Mammary epithelial cell (primary cell): Measurements from ENCODE around the gene TSFM.

ENCODE experiments used
- EZH2 ChIP-seq: IDR thresholded peaks from 2 replicates; pipeline ENCODE4 v1.6.1; 2012; ENCODE audit warnings: low read length, inconsistent platforms, borderline replicate concordance
- TF ChIP-seq, protein P1 (sequence below), 2 donors: IDR thresholded peaks in 1 of 2; conservative IDR thresholded peaks in 1 of 2; 2 replicates each; pipeline ENCODE4 v1.5.1; 2011 to 2012; ENCODE audit warnings: inconsistent platforms in 2 of 2, low read length in 2 of 2, mild to moderate bottlenecking in 2 of 2, control low read depth in 1 of 2, low read depth in 1 of 2; ENCODE audit not compliant: insufficient read depth in 1 of 2; ENCODE audit errors: extremely low read depth in 1 of 2

DNA sequence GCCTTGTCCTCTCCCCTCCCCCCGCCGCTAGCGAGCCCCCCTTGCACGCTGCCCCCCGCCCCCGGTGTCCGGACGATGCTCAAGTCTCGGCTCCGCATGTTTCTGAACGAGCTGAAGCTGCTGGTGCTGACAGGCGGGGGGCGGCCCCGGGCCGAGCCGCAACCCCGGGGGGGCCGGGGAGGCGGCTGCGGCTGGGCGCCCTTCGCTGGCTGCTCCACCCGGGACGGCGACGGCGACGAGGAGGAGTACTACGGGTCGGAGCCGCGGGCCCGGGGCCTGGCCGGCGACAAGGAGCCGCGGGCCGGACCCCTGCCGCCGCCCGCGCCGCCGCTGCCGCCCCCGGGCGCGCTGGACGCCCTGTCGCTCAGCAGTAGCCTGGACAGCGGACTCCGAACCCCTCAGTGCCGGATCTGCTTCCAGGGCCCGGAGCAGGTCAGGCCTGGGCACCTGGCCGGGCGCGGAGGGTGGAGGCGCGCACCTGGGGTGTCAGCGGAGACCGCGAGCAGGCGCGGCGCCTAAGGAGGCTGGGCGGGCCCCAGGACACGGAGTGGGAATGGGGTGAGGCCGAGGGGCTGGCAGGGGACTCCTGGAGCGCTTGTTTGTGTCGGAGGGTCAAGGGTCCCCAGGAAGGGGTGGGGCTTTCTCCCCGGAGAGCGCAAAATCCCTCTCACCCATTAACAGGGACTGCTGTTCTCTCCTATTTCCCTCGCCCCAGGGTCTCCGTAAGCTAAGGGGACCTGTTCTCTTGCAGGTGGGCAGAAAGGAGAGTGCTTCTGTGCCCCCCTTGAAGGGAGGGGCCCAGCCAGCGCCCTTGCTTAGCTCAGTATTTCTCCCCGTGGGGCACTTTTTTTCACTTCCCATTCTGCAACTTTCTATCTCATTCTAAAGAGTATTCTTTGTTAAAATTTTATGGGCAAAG lies 26.9 kb upstream of the TSFM start:
- TF ChIP-seq, protein P1, sequence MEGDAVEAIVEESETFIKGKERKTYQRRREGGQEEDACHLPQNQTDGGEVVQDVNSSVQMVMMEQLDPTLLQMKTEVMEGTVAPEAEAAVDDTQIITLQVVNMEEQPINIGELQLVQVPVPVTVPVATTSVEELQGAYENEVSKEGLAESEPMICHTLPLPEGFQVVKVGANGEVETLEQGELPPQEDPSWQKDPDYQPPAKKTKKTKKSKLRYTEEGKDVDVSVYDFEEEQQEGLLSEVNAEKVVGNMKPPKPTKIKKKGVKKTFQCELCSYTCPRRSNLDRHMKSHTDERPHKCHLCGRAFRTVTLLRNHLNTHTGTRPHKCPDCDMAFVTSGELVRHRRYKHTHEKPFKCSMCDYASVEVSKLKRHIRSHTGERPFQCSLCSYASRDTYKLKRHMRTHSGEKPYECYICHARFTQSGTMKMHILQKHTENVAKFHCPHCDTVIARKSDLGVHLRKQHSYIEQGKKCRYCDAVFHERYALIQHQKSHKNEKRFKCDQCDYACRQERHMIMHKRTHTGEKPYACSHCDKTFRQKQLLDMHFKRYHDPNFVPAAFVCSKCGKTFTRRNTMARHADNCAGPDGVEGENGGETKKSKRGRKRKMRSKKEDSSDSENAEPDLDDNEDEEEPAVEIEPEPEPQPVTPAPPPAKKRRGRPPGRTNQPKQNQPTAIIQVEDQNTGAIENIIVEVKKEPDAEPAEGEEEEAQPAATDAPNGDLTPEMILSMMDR (conservative IDR thresholded peaks at IDR 0.05 in 1 of 2, IDR thresholded peaks at IDR 0.05 in 1 of 2; ENCODE audit: extremely low read depth in 1 of 2, insufficient read depth in 1 of 2, low read depth in 1 of 2, low read length in 2 of 2), result no peak
- TF ChIP-seq EZH2, result no peak
